ENCODE results near the gene QTRT2. TPM values are rescaled to one million over a fixed set of nuclear protein-coding genes. Genes with fewer than 3 reads are reported as not detected.

Gene QTRT2
- total RNA-seq: 6.9 and 10.3 TPM in 2 replicates

DNA sequence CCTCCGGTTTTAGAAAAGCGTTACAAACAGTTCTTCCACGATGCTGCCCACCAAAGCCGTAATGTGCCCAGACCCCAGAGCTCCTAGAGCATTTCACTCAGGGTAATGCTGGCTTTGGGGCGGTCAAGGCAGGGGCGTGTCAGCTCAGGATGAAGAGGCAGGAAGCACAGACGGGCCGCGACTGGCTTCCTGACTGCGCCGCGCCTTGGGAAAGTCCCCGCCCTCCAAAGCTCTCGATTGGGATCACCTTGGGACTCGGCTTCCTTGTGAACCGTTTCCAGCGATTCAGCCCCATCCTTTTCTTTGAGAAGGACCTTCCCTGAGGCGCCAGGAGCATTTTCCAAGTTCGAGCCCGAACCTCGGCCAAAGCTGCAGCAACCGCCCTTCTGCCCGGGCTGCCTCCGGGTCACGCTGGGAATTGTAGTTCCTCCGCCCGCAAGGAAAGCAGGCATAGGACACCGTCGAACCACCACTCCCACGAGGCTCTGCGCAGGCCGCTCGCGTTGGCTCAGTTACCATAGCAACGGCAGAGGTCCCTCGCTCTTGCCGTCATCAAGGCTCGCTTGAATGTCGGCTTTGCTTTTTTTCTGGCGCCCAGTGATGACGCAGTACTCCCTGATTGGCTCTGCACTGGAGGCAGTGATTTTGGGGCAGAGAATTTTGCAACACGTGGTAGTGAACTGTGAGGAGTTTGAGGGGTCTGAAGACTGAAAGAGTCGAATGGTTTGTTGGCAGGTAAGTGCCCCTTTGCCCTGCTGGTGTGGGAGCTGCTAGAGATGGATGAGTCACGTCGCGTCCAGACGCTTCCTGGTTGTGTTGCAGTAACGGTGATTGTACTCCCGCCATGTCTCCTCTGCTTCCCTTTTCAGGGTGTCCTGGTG lies at the start of gene QTRT2, which contains the start of gene CCDC191:
Gene QTRT2, plus strand, starts transcription at position 608 of the 881 bp plus-strand sequence. CDS start 8,521 bp downstream, outside the sequence.
Gene CCDC191, minus strand, starts transcription at position 397 of the 881 bp plus-strand sequence. Its CDS starts 60 bp downstream, at position 337.

Other genes starting within 250 kb of the QTRT2 start
- 1.3 and 3.0 TPM in 2 replicates for gene GRAMD1C, start 217.9 kb upstream of the QTRT2 start, total RNA-seq
- gene ZDHHC23, start 108.7 kb upstream of the QTRT2 start, total RNA-seq: 0.82 TPM in 1 of 2 replicates, not detected in the other
- 0.35 and 0.85 TPM in 2 replicates for gene CCDC191, start 211 bp upstream of the QTRT2 start, total RNA-seq
- gene DRD3, start 122.3 kb downstream of the QTRT2 start, total RNA-seq: not detected in 2 replicates
- not detected in 2 replicates for gene ZNF80, start 180.8 kb downstream of the QTRT2 start, total RNA-seq
- not detected in 2 replicates for gene TIGIT, start 237.3 kb downstream of the QTRT2 start, total RNA-seq

All from pericardium fibroblast (primary cell).